Endothelial cell of hepatic sinusoid (primary cell): ENCODE measurements around the gene STRIP2.

ENCODE experiments used
- in situ Hi-C: cut with HindIII; loops from 2 replicates; pipeline ENCODE4 v1.10.0; 2017; ENCODE audit warnings: low sequenced_read_pairs

Gene STRIP2

DNA sequence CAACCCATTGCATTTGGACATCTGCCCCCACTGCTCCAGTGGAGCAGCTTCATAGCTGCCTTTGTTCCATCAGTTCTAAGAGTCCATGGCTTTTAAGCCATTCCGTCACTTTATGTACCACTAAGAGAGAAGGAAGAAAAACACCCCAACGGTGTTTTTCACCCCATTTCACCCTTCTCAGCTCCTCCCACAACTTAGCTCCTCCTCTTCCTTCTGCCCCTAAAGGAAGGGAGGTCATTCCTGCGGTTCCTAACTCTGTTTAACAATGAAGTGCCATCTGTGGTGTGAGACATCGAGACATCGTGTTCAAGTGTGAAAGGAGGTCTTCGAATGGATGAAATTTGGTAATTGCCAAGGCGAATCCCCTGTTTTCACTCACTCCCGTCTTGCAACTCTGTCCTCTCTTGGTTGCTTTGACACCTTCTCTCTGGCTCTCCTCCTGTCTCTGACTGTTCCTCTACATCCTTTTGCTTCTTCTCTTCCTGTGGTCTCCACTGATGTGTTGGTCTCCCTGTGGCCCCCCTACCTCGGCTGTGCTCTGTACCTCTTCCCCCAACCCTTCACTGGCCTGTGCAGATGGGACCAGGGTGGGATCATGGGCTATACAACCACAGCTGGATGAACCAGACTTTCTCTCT is 91.1 kb downstream of the STRIP2 start:
- in situ Hi-C loops: no loop called here

DNA sequence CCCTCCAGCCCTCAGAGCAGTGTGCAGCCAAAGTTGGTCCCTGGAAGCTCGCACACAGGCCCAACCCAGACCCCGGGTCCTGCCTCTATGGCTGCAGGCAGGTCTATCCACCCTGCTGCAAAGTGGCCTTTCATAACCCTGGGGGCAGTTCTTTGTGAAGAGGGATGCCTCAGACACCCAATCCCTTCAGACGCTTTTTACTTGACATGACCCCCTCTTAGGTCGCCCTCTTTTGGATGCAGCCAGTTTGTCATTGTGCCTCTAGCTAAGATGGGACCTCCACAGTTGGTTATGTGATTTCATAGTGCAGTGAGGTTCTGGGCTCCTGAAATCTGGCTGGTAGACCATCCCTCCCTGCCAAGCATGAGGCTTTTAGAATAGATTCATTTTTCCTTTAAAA is 95.4 kb downstream of the STRIP2 start:
- in situ Hi-C loops: no loop called here

DNA sequence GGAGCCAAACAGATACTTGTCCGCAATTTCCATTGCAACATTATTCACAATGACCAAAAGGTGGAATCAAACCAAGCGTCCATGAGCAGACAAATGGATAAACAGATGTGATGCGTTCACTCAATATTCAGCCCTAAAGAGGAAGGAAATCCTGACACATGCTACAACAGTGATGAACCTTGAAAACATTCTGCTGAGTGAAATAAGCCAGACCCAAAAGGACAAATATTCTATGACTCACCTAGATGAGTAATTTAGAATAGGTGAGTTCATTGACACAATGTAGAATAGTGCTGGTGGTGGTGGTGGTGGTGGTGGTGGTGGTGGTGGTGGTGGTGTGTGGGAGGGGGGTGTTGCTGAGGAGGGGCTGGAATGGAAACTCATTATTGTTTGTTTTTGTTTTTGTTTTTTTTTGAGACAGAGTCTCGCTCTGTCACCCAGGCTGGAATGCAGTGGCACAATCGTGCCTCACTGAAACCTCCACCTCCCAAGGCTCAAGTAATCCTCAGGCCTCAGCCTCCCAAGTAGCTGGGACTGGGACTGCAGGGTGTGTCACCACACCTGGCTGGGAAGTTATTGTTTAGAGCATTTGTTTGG is 96.7 kb downstream of the STRIP2 start:
- in situ Hi-C loops: no loop called here

DNA sequence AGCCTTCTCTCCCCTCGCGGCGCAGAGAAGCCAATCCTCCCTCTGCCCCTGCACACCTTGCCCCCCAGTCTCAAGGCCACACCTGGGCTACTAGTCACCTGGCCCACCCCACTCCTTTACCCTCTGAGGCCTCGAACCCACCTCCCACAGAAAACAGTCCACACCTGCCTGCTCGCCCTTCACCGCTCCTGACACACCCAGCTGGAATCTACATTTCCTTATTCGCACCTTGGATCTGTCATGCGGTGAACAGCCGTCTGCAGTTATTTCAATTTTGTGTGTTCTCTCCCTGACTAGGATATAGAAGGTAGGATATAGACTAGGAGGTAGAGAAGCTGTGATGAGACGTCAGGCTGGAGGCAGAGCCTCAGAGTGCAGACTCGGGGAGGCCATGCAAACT is 97.5 kb downstream of the STRIP2 start:
- in situ Hi-C loops: no loop called here

DNA sequence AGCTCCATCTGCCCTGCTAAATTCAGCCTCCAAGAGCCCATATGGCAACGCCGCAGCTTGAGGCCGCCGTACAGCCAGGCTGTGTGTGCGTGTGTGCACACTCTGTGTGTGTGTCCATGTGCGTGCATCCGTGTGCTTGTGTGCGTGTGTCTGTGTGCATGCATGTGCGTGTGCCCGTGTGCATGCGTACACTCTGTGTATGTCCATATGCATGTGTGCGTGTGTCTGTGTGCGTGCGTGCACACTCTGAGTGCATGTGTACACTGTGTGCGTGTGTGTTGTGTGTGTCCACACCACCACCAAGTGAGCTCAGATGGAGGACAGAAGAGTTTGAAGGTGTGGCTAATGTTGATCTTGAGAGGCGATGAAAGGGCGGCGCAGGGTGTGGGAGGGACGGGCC is 98.1 kb downstream of the STRIP2 start:
- in situ Hi-C loops: no loop called here

DNA sequence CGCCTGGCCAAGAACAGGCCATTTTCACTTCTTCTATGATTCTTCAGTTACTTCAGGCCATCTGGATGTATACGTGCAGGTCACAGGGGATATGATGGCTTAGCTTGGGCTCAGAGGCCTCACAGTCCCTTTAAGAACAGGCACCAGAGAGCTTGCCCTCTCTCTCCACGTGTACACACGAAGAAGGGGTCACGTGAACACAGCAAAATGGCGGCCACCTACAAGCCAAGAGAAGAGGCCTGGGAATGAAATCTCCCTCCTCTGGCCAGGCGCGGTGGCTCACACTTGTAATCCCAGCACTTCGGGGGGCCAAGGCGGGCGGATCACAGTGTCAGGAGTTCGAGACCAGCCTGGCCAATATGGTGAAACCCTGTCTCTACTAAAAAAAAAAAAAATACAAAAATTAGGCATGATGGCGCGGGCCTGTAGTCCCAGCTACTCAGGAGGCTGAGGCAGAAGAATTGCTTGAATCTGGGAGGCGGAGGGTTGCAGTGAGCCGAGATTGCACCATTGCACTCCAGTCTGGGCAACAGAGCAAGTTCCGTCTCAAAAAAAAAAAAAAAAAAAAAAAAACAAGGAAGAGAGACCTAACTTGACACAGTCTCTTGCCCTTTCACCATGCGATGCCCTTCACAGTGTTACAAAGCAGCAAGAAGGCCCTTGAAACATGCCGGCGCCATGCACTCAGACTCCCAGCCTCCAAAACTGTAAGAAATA is 100.5 kb downstream of the STRIP2 start:
- in situ Hi-C loops: loop anchor here (5.0 kb wide), 1 partner anchor 47 kb away; no protein-coding TSS in a partner anchor

DNA sequence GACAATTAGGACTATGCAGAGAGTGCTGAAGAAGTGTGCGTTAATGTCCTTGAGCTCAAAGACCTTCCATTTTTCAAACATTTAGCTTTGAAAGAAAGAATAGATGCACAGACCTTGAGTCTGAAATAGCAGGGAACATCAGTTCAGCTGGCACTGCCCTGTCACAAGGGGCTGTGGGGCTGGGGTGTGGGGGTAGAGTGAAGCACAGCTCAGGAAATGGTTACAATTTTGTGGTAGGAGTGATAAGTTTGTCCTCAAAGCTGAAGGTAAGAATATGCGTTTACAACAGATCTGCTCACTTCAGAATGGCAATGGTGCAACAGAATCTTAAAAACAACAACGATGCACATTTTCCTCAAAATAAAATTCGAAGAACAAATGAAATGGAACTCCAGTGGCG is 101.7 kb downstream of the STRIP2 start:
- in situ Hi-C loops: loop anchor here (5.0 kb wide), 1 partner anchor 49 kb away; no protein-coding TSS in a partner anchor

- in situ Hi-C loops: loop anchor here (5.0 kb wide), 1 partner anchor 49 kb away; no protein-coding TSS in a partner anchor
These were observed 102.1 kb downstream of the STRIP2 start for GRCh38 chr7:129536323-129536722.
